MCF 10A (cell line): ENCODE data around the gene CAMTA1. TPM values are rescaled to one million over a fixed set of nuclear protein-coding genes. Genes with fewer than 3 reads are reported as not detected.

Experiments
- BruUV-seq: library from RNA; stranded (reverse); fragments of 400-500 nt; replicated peaks from 2 replicates; lab custom pipeline; 2021; lab: Mats Ljungman, UMichigan
- CTCF ChIA-PET: fragments of 300-600 bp; sonication (Branson Sonifier 250); formaldehyde crosslinking; extraction: SDS; loops from one replicate; lab custom pipeline; 2021; ENCODE audit warnings: antibody characterized with exemption, inconsistent platforms; lab: Yijun Ruan, JAX
- POLR2A ChIA-PET: fragments of 300-600, 350-650 bp; sonication (Branson Sonifier 250); formaldehyde crosslinking; extraction: SDS; loops from one replicate; lab custom pipeline; 2020; ENCODE audit warnings: antibody characterized with exemption, inconsistent platforms; lab: Yijun Ruan, JAX
- DNase-seq: peaks from one replicate; pipeline ENCODE4 v3.0.0-alpha.2; 2018; ENCODE audit not compliant: unreplicated experiment
- H3K27ac Mint-ChIP-seq: one replicate; pipeline ENCODE4 v1.8.0; 2022; ENCODE audit warnings: mild to moderate bottlenecking, low read depth, mixed read lengths; ENCODE audit not compliant: unreplicated experiment
- H3K27me3 Mint-ChIP-seq: one replicate; pipeline ENCODE4 v1.8.0; 2022; ENCODE audit warnings: mixed read lengths; ENCODE audit not compliant: insufficient read depth, unreplicated experiment
- H3K36me3 Mint-ChIP-seq: one replicate; pipeline ENCODE4 v1.8.0; 2022; ENCODE audit warnings: mild to moderate bottlenecking, moderate library complexity, mixed read lengths; ENCODE audit not compliant: insufficient read depth, unreplicated experiment
- H3K4me1 Mint-ChIP-seq: one replicate; pipeline ENCODE4 v1.8.0; 2022; ENCODE audit warnings: mixed read lengths; ENCODE audit not compliant: insufficient read depth, unreplicated experiment
- H3K4me3 Mint-ChIP-seq: one replicate; pipeline ENCODE4 v1.8.0; 2022; ENCODE audit warnings: mild to moderate bottlenecking, moderate library complexity, mixed read lengths; ENCODE audit not compliant: unreplicated experiment
- H3K9me3 Mint-ChIP-seq: one replicate; pipeline ENCODE4 v1.8.0; 2022; ENCODE audit warnings: mixed read lengths; ENCODE audit not compliant: unreplicated experiment
- intact Hi-C: fragments of 100-400 bp; cut with micrococcal nuclease; formaldehyde crosslinking; loops from 2 replicates; pipeline ENCODE4 v1.14.1; 2022
- total RNA-seq: library from RNA; stranded (reverse); gene quantifications from 2 replicates; pipeline ENCODE4 v1.2.3, GENCODE V29; 2022
- TF ChIP-seq, protein P1 (sequence below): fragments of 200-600 bp; IDR thresholded peaks from one replicate; pipeline ENCODE4 v1.8.0; 2022; ENCODE audit warnings: antibody characterized with exemption, mild to moderate bottlenecking; ENCODE audit not compliant: unreplicated experiment

The CAMTA1 gene
- total RNA-seq, 1 experiment from 2014 or later: 74.1 TPM

DNA sequence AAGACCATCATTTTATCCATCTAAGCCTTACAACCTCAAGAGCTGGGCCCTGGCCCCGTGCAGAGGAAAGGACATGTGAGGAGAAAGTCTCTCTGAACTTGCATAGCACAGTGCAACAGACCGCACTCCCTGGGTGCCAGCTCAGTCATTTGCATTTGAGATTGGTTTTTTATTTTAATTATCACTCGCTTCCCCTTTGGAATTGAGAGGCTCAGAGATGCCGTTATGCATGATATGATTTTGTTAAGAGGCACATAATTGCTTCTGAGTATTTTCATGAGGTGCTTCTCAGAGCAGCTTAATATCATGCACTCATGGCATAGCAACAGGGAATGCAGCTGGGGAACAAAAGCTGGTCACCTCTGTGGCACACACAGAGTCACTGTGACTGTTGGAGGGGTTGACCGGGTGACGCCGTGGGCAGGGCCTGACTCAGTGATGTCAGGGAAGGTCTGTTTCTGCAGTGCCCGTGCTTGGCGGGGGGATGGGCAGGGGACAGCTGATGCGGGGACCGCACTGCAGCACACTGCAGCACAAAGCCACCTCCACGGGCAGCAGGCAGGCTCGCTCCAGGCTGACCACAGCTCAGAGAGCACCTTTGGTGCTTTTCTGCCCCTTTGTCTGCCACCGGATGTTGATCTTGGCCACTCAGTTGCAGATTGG lies 942.7 kb downstream of the CAMTA1 start:
- Mint-ChIP-seq H3K36me3 (no peaks in the 10 kb centered on the region), H3K9me3 (no peaks in the 10 kb centered on the region), H3K4me1 (no peaks in the 10 kb centered on the region), H3K4me3 (no peak overlapping the region), H3K27ac (no peak overlapping the region), H3K27me3 (peaks cover 17% of the 10 kb centered on the region)
- ChIA-PET POLR2A (no interaction called here), CTCF (no interaction called here)
- DNase-seq: no peak
- TF ChIP-seq, protein P1, sequence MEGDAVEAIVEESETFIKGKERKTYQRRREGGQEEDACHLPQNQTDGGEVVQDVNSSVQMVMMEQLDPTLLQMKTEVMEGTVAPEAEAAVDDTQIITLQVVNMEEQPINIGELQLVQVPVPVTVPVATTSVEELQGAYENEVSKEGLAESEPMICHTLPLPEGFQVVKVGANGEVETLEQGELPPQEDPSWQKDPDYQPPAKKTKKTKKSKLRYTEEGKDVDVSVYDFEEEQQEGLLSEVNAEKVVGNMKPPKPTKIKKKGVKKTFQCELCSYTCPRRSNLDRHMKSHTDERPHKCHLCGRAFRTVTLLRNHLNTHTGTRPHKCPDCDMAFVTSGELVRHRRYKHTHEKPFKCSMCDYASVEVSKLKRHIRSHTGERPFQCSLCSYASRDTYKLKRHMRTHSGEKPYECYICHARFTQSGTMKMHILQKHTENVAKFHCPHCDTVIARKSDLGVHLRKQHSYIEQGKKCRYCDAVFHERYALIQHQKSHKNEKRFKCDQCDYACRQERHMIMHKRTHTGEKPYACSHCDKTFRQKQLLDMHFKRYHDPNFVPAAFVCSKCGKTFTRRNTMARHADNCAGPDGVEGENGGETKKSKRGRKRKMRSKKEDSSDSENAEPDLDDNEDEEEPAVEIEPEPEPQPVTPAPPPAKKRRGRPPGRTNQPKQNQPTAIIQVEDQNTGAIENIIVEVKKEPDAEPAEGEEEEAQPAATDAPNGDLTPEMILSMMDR: no peak
- no TSS peak for BruUV-seq
- intact Hi-C loops: no loop called here

DNA sequence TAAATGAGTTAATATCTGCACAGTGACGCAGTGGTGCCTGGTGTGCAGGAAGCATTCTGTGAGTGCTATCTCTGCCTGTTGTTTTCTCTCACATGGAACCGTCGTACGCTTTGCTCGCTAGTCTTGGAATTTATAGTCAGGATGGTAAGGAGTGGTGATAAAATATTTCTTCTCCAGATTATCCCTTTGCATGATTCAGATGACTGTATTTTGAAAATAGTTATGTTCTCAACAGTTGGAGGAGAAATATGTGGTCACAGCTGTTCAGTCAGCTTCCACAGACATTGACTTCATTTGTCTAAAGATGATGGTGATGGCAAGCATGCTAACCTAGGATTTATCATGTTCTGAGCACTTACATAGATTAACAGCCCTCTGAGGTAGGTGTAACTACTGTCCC lies 944.5 kb downstream of the CAMTA1 start:
- intact Hi-C loops: no loop called here
- TF ChIP-seq, protein P1: no peak
- CTCF ChIA-PET: interaction anchor here (0.6 kb wide), 1 partner anchor 773 kb away, joined by 3 read pairs; no protein-coding TSS in a partner anchor
- POLR2A ChIA-PET: no interaction called here
- no peak for DNase-seq
- Mint-ChIP-seq H3K4me3 (no peak overlapping the region), H3K9me3 (no peaks in the 10 kb centered on the region), H3K36me3 (no peaks in the 10 kb centered on the region), H3K4me1 (no peaks in the 10 kb centered on the region), H3K27ac (no peak overlapping the region), H3K27me3 (peaks cover 17% of the 10 kb centered on the region)
- BruUV-seq: no TSS peak

DNA sequence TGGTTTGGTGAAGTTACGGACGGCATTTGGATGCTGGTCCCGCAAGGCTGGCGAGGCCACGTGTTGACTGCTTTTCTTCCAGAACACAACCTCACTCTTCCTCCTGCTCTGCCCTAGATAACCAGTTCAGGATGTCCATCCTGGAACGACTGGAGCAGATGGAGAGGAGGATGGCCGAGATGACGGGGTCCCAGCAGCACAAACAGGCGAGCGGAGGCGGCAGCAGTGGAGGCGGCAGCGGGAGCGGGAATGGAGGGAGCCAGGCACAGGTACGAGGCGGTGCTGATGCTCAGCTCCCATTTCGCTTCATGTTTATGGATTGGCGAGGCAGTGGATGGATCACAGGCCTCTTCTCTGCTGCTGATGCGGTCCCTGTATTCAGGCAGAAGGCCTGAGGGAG lies 947.1 kb downstream of the CAMTA1 start:
- Mint-ChIP-seq H3K27ac (no peak overlapping the region), H3K9me3 (no peaks in the 10 kb centered on the region), H3K4me1 (no peaks in the 10 kb centered on the region), H3K4me3 (no peak overlapping the region), H3K36me3 (no peaks in the 10 kb centered on the region), H3K27me3 (peaks cover 25% of the 10 kb centered on the region)
- POLR2A ChIA-PET: no interaction called here
- CTCF ChIA-PET: no interaction called here
- no TSS peak for BruUV-seq
- no peak for DNase-seq
- TF ChIP-seq, protein P1: no peak
- intact Hi-C loops: no loop called here

DNA sequence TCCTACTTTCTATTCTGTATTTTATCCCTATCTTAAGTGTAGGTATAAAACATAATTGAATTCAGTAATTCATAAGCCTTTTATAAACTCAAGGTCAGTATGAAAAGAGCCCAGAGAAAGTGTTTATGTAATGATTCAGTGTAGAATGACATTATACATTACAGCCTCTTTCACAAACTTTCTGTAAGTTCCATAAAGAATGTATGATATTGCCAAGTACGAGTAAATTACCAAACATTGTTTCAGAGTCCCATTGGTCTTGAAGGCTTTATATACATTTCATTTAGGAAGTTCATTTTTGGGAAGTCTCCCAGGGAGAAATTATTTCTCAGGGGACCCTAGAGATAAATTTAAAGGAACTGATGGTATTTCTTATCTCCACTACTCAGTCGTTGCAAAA lies 948.0 kb downstream of the CAMTA1 start:
- no TSS peak for BruUV-seq
- intact Hi-C loops: no loop called here
- no peaks in the 10 kb centered on the region for H3K36me3 Mint-ChIP-seq
- POLR2A ChIA-PET: no interaction called here
- H3K27ac Mint-ChIP-seq: no peak overlapping the region
- H3K27me3 Mint-ChIP-seq: peaks cover 34% of the 10 kb centered on the region
- CTCF ChIA-PET: no interaction called here
- no peaks in the 10 kb centered on the region for H3K9me3 Mint-ChIP-seq
- H3K4me3 Mint-ChIP-seq: no peak overlapping the region
- no peak for DNase-seq
- H3K4me1 Mint-ChIP-seq: no peaks in the 10 kb centered on the region
- TF ChIP-seq, protein P1: no peak
